ENCODE measurements around the gene ERMARD.

Gene ERMARD

GRCh38 chr6:169751242-169752073, at the start of gene ERMARD, which contains the start of gene DYNLT2:
Gene ERMARD (plus strand): TSS chr6:169751622. CDS start chr6:169751658, 36 bp downstream.
Gene DYNLT2 (minus strand): TSS chr6:169751572. CDS start chr6:169751458, 114 bp downstream.
- DNase-seq, result peak in 1 of 2 experiments; percentile 70

GRCh38 chr6:169701954-169702839, 49.2 kb upstream of the ERMARD start, which contains the start of the genes C6orf120 and WDR27:
Gene C6orf120 (plus strand): TSS chr6:169702126. CDS start chr6:169702460, 334 bp downstream.
Gene WDR27 (minus strand): TSS chr6:169702029. CDS start chr6:169689005, 13,024 bp downstream.
- peak; percentile 48 to 51 for DNase-seq

DNA sequence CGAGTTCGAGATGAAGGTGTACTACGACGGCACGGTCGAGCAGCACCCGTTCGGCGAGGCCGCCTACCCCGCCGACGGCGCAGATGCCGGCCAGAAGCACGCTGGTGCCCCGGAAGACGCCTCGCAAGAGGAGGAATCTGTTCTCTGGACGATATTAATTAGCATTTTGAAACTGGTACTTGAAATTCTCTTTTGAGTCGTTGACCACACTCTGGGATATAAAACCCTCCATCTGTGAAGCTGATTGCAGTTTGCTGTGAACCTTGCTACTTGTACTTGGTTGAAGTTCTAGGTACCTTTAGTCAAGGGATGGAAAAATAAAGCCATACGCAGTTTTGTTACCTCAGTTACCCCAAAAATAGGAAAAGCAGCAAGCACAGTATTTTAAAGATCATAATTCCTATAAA, 48.6 kb upstream of the ERMARD start:
- no peak for DNase-seq

DNA sequence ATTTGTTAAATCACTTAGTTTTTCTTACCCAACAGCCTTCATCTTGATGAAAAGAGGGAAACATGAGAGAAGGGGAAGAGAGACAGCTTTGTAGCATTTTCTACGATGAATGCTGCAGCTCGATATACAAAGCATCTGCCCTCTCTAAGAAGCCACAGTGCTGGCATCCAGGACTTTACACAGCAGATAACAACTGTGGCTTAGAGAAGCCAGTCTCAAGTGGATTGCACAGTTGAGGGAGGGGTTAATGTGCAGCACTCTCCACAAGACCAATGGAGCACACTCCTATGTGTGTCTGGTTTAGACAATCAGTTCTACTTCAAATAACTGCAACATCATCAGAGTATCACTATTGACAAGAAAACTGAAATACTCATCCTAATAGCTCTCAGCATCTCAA, 43.6 kb upstream of the ERMARD start:
- no peak for DNase-seq

GRCh38 chr6:169709293-169709692, 42.1 kb upstream of the ERMARD start:
- DNase-seq, result no peak

GRCh38 chr6:169710009-169710408, 41.4 kb upstream of the ERMARD start:
- no peak for DNase-seq

DNA sequence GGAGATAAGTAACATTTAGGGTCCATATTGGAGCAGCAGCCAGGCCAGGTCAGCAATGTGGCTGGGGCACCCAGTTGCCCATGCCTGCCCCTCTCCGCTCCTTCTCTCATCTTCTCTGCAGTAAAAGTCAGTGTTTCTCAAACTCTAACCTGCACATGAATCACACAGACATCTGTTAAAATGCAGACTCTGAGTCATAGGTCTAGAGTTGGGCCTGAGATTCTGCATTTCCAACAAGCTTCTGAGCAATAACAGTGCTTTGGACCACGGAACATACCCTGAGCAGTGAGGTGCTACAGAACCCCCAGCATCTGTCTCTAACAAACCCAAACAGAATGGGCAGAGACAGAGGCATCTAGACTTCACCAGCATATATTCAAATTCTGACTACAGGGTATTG, 37.2 kb upstream of the ERMARD start:
- DNase-seq, result no peak

DNA sequence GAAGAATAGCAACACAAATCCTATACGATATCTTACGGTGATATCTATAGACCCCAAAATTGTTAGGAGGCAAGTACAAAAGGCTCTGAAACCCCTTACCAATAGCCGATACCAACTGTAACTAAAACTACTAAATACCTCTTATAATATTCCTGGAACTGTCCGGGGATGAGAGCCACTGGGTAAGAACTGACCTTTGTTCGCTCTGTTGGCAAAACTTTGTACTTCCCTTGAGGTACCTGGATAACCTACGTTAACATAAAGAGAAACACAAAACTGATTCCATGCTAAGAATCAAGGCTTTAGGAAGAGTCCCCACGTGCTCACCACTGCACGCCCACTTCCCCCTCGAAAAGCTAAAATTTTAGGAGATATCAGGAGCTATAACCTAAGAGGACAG, 36.8 kb upstream of the ERMARD start:
- DNase-seq, result no peak

DNA sequence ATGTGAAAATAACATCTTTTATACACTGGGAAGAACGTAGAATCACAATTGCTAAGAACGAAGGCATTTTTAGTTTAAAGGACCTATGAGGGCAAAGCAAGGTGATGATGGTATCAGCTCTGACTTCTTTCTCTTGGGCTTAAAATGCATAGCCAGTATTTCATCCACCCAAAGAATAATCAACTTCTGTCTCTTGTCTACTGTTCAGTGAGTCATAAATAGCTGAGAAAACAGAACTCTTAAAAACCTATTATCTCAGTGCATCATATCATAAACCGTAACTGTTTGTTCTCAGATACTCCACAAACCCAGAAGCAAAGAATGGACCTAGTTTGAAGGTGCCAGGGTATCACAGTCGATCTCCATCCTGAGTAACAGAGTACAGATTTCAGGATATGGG, 32.3 kb upstream of the ERMARD start:
- no peak for DNase-seq

DNA sequence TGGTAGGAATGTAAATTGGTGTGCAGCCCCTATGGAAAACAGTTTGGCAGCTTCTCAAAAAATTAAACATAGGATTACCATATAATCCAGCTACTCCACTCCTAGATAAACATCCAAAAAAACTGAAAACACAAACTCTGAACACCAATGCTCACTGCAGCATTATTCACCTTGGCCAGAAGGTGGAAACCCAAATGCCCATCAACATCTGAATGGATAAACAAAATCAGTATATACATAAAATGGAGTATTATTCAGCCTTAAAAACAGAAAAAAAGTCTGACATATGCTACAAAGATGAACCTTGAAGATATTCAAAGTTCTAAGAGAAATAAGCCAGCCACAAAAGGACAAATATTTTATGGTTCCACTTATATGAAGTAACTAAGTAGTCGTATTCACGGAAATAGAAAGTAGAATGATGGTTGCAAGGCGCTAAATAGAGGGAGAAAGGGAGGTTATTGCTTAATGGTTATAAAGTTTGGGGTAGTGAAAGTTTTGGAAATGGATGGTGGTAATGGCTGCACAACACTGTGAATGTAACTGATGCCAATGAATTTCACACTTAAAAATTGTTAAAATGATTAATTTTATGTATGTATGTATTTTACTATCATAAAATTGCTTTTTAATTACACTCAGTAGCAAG, 31.1 kb upstream of the ERMARD start:
- no peak for DNase-seq

GRCh38 chr6:169722362-169723199, 28.8 kb upstream of the ERMARD start:
- DNase-seq, result no peak

GRCh38 chr6:169723200-169723909, 28.1 kb upstream of the ERMARD start:
- DNase-seq, result no peak

DNA sequence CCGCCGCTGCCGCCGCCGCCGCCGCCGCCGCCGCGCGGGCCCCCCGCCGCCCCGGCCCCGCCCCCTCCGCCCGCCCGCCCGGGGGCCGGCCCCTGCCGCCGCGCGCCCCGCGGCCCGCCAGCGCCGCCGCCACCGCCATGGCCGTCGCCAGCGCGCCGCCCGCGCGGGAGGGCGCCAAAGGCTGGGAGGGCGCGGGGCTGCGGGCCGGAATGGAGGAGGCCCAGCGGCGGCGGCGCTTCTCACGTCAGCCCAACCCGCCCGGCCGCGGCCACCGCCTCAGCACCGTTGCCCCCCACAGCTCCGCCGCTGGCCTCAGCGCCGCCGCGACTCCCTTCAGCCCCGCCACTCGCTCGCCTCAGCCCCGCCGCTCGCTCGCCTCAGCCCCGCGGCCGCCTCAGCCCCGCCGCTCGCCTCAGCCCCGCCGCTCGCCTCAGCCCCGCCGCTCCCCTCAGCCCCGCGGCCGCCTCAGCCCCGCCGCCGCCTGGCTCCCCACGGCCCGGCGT, 27.4 kb upstream of the ERMARD start:
- DNase-seq, result no peak

DNA sequence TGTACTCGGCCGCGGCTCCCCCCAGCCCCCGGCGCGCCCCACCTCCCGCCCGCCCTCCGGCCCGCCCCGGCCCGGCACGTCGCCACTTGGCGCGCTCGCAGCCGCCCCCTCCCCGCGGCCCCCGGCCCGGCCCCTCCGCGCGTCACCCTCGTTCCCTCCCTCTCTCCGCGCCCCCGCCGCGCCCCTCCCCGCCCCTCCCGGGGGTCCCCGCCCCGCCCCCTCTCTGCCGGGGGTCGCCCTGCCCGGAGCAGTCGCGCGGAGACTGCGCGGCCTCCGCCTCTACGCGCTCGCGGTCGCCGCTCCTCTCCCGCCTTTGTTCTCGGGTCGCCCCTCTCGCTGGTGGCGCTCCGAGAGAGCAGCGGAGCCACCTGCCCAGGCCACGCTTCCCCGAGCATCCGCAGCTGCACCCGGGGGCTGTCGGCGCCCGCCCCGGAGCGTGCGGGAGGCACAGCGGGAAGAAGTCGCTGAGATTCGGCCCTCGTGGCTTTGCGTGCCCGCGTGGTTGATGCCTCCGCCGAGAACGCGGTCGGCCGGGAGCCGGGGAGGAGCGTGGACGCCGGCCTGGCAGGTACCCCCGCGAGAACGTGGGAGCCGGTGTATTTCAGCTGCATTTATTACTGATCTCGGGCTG, 26.8 kb upstream of the ERMARD start, which contains the start of gene PHF10:
TSS of gene PHF10 (minus strand) at position 7 of the 631 bp plus-strand sequence. CDS start 569 bp downstream, outside the sequence.
- peak in 1 of 2 experiments; percentile 7 for DNase-seq

DNA sequence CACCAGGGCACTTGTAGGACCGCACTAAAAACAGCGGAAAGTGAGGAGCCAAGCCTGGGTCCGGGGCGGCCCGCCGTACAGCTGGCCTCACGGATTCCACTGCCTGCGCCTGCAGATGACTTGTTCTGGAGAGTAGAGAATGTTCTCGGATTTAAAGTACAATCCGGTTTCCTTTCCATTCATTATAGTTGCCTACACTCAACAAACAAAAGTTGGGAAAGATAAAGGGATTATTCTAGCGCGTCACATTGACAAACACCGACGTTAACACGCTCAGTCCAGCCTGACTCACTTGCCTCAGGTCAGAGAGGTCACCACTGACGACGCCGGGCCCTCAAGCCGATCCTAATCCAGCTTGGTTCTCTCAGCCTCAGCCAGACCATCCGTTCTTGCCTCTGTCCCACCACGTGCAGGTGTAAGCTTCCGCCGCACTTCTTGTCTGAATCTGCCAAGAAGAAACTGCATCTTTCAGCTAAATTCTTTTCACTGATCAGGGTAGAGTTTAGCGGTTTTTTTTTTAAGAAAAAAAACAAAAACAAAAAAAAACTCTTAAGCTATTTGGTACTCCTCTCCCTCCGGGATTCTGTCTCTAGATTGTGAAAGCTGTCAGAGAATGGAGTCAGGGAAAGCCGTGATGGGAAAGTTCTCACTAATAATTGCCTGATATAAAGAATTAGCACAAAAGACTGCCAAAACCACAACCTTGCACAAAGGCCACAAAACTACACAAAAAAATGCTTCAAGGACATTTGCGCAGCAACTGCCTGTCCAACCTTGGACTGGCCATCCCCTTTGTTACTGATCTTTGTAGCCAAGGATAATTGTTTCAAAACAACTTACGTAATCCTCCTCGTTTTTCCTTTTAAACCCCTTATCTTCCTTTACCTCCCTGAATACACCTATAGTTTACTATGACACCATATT, 26.0 kb upstream of the ERMARD start:
- DNase-seq, result no peak

DNA sequence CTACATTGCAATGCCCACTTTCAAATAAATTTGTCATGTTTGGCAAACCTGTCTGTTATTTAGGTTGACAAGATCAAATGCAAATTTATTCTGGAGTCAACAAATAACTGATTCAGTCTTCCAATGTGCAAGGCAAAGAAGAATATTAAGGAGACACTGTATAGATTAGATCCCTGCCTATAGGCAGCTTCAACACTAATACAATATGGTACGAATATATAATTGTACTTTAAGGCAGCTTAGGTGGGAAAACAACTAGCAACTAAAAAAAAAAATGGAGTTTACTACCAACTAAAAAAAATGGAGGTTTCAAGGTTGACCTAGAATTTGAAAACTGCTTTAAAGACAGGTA, 25.4 kb upstream of the ERMARD start:
- no peak for DNase-seq

DNA sequence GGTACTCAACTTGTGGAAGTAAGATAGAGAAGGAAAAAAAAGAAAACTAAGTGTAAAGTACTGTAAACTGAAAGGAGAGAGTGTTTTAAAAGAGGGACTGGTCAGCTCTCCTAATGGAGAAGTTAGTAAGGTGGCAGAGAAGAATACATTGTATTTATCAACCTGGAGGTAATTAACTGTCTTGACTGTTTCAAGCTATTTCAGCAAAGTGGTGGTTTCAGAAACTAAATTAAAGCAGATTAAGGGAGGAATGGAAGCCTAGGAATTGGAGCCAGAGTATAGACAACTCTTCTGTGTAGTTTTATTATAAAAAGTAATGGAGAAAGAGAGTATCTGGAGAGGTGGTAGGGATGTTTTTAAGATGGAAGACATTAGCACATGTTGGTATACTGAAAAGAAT, 24.5 kb upstream of the ERMARD start:
- no peak for DNase-seq

GRCh38 chr6:169729961-169730360, 21.5 kb upstream of the ERMARD start:
- no peak for DNase-seq
